GM21717 (cell line): ENCODE results near the gene XYLT1.

Source experiments
- ATAC-seq: cut with Tn5 transposase; IDR thresholded peaks from one replicate; pipeline ENCODE4 v1.9.1; 2021; ENCODE audit warnings: mild to moderate bottlenecking, moderate library complexity; ENCODE audit not compliant: unreplicated experiment

The XYLT1 gene

GRCh38 chr16:17212606-17213005 is 258.2 kb downstream of the XYLT1 start:
- ATAC-seq, result no peak

DNA sequence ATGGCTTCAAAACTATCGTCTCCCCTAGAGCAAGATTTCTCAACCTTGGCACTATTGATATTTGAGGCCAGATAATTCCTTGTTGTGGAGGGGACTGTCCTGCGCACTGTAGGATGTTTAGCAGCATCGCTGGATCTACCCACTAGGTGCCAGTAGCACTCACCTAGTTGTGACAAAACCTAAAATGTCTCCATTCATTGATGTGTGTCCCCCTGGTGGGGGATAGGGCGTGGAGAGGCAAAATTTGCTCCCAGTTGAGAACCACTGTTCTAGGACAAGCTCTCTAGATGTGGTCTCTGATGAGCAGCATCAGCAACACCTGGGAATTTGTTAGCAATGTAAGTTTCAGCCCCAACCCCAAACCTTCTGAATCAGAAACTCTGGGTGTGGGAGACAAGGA is 259.0 kb downstream of the XYLT1 start:
- ATAC-seq, result no peak

DNA sequence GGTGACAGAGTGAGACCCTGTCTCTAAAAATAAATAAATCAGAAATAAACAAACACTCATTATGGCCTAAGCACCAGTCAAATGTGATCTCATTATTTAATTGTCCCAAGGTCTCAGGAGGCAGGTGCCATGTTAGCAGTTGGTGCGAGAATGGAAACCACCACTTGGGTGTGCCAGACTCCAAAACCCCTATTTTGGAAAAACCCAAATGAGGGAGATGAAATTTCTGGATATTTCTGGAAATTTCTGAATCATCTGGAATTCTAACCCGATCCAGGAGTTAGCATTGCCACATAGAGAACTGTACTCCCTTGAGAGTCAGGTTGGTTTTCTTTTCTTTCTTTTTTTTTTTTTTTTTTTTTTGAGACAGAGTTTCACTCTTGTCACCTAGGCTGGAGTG is 264.0 kb downstream of the XYLT1 start:
- ATAC-seq, result no peak

DNA sequence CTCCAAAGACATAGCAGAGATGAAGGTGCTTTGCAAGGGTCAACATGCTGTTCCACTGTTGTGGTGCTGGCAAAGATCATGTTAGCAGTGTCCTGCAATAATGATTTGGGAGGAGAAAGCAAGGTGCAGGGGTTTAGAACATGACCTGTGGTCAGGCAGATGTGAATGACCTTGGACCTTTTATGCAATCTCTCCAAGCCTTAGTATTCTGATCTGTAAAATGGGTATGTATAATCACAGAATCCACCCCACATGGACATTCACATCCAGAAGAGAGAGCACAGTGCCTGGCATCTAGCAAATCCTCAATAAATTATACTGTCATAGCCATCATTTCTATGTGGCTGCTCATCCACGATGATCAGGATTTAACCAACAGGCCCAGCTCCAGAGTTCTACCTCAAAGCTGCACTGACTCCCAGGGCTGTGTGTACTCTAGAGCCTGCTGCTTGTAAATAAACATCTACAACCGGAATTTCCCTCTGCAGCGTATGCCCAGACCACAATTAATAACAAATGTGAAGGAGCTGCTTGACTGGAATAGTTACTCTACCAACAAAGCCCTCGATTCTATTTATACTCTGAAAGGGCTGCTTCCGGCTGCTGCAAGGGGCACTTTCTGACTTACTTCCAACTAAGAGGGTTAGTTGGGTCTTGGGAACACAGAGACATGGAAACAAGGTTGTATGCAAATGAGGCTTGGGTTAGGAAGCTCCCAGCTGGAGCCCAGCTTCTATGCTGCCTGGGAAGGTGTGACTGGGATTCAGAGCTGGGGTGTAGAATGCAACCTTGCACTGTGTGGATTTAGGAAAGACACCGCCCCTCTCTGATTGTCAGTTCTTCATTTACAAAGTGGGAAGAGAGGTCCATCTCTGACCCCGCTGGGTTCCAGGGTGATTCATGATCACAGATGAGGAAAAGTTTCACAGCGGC is 265.2 kb downstream of the XYLT1 start:
- no peak for ATAC-seq

GRCh38 chr16:17204644-17205043 is 266.1 kb downstream of the XYLT1 start:
- ATAC-seq, result no peak

GRCh38 chr16:17204206-17204605 is 266.6 kb downstream of the XYLT1 start:
- ATAC-seq, result no peak

GRCh38 chr16:17203424-17203823 is 267.3 kb downstream of the XYLT1 start:
- no peak for ATAC-seq

- ATAC-seq, result no peak
These were observed 271.6 kb downstream of the XYLT1 start for GRCh38 chr16:17199135-17199534.

GRCh38 chr16:17196526-17196925 is 274.2 kb downstream of the XYLT1 start:
- no peak for ATAC-seq

DNA sequence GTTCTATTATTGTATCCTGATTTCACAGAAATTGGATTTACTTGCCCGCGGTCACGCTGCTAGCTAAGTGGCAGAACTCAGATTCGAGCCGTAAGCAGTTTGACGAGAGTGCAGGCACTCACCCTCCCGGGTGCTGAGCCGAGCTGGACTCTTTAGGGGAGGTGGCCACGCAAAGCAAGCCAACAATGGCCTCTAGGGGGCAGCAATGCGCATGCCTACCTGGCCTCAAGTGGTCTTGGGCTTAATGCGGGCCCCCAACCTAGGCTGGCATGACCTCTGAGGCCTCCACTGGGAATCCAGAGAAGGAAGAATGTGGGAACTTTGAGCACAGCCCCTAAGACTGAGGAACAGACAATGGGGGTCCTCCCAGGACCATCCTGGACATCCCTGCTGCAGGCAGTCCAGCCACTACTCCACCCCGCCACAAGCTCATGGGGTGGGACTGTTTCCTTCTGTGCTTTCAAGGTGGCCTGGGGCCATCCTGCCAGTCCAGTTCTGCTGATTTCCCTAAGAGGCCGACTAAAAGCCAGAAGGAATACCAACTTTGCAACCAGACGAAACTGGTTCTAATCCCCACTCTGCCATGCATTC is 276.5 kb downstream of the XYLT1 start:
- no peak for ATAC-seq

GRCh38 chr16:17193566-17194100 is 277.1 kb downstream of the XYLT1 start:
- ATAC-seq, result no peak

DNA sequence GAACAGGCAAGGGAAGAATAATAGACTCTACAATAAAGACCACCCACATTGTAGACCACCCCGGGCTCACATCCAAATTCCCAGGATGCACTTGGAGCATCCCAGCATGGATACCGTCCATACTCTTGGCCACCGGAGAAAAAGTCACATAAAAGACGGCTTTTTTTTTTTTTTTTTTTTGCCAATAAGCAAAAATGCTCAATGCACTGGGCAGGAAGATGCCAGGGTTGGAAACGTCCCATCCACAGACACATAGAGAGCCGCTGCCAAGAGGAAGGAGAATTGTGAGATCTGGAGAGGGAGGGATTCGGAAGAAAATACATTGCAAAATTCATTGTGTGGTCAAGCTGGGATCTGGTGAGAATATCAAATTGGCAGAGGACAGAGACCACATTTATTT is 286.7 kb downstream of the XYLT1 start:
- no peak for ATAC-seq

DNA sequence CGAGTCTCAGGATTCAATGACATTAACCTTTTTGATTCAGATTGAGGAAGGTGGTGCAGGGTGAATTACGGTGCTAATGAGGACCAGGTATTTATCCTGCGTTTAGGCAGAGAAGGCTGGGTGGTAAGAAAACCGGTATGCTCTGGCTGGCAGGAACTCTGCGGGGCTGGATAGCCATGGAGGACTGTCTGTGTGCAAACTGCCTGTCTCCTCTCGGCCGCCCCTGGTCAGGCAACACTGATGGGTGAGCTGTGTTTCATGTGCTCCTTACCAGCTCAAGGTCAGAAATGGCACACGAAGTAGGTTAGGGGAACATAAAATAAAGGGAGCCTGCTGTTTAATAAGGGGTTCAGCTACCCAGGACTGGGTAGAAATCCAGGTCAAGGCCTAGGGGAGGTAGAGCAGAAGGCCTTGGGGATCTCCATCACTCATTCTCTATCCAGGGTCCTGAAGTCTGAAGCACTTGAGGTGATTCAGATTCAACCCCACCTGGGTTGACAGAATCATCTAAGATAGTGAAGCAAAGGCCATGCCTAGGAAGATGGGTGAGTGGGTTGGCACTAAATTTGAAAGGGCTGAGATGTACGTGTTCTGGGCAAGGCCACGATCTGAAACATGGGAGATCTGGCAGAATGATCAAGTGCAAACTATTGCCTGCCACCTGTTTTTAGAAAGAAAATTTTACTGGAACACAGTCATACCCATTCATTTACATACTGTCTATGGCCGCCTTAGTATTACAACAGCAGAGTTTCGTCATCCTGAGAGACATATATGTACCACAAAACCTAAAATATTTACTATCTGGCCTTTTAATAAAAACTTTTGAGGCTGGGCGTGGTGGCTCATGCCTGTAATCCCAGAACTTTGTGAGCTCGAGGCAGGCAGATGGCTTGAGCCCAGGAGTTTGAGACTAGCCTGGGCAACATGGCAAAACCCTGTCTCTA is 292.5 kb downstream of the XYLT1 start:
- ATAC-seq, result no peak

- ATAC-seq, result no peak
These were observed 293.4 kb downstream of the XYLT1 start for GRCh38 chr16:17177242-17177958.

DNA sequence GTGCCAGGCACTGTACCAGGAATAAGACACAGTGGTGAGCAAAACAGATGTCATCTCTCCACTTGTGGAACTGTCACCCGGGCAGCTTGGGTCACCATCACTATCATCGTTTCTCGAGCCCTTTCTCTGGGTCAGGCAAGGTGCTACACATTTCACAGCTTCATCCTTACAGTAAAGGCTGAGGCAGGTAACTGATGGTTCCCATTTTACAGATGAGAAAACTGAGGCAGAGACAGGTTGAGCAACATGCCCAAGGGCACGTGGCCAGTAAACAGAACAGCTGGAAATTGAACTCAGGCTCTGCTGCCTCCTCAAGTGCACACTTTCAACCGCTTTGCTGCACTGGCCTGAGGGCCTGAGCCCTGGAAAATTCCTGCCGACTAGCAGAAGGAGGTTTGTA is 294.6 kb downstream of the XYLT1 start:
- ATAC-seq, result no peak

DNA sequence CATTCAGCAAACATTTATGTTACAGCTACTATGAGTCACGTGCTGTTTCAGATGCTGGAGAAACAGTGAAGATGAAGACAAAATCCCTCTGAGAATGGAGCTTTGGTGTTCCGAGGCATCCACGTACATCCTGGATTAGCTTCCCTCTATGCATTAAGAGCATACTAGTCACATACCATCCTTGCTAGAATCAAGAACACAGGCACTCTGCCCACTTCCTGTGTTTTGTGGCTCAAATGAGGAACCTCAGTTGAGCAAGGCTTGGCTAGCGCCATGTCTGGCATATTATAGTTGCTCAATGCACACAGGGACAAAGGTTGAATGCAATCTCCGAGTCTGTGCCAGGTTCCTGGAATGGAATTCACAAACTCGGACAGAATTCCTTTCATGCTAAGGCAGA is 297.5 kb downstream of the XYLT1 start:
- ATAC-seq, result no peak

DNA sequence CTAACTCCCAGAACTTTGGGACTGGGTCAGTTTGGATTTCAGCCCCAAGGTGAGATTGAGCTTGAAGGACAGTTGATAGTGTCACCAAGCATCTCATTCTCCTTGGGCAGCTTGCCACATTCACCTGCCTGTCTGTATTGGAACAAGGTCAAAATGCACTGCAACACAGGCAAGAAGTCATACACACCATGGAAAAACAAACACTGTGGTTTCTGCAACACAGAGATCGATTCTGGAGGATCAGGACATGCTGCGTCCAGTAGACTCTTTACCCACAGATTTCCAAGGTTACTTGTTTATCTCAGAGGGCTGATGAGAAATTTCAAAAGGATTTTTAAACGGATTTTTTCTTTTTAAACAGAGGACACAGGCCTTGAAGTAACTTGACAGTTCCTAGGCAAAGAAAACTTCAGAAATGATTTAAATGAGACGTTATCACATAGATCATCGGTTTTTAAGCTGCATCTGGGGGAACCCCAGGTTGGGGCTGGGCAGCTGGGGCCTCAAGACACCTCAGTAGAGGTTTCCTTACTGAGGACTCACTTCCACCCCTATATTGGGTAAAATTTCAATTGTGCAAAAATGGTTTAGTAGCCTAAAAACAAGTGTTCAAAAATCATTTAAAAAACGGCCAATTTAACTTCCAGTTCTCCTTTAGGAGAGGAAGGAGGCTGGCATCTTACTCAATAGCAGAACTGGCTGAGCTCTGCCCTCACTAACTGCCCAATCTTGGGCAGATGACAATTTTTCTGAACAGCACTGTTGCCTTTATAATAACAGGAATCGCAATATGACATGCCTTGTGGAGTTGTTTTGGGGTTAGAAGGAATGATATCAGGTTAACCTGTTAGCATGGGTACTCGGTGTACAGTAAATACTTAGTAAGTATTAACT is 299.3 kb downstream of the XYLT1 start:
- ATAC-seq, result no peak

DNA sequence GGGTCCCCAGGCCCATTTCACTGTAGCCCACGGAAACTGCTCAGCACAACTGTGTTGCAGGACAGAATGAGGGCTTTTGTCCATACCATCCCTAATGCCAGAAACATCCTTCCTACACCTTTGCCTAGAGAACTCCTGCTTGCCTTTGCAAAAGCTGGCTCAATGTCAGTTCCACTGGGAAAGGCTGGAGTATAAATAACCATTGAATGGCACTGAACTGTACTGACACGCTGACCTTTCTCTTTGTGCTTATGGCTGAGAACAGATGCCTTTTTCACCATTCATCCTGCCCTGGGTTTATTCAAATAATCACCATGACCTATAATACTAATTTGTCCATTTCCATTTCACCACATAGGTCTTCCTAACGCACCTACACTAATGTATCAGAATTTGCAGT is 300.3 kb downstream of the XYLT1 start:
- no peak for ATAC-seq

- ATAC-seq, result no peak
These were observed 302.6 kb downstream of the XYLT1 start for GRCh38 chr16:17168181-17168580.
